Measurements from ENCODE around the gene ZNF648.
A peak's percentile ranks its signal among the peaks of the same experiment; 100 is the strongest.

Gene ZNF648

DNA sequence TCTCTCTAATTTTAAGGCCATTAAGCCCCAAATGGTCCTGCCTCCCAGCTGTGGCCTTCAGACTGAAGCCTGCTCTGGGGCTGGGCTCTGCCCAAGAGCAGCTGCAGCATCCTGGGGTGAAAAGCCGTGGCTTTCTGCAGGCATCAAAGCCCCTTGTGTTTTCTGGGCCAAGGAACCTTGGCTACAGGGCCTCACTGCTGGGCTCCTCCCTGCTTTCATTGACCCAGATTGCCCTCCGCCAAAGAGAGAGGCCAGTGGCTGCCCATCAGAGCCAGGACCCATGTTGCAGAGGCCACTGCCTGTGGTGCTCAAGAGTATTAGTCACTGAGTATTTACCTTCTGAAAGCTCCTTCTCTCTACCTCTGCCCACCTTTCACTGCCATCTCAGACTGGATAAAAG lies 1.6 kb downstream of the ZNF648 start:
- DNase-seq (ENCODE audit: low read depth), result no peak
- no peak overlapping the region for H3K4me3 ChIP-seq (ENCODE audit: low read depth, low read length)
- TF ChIP-seq, protein P1, sequence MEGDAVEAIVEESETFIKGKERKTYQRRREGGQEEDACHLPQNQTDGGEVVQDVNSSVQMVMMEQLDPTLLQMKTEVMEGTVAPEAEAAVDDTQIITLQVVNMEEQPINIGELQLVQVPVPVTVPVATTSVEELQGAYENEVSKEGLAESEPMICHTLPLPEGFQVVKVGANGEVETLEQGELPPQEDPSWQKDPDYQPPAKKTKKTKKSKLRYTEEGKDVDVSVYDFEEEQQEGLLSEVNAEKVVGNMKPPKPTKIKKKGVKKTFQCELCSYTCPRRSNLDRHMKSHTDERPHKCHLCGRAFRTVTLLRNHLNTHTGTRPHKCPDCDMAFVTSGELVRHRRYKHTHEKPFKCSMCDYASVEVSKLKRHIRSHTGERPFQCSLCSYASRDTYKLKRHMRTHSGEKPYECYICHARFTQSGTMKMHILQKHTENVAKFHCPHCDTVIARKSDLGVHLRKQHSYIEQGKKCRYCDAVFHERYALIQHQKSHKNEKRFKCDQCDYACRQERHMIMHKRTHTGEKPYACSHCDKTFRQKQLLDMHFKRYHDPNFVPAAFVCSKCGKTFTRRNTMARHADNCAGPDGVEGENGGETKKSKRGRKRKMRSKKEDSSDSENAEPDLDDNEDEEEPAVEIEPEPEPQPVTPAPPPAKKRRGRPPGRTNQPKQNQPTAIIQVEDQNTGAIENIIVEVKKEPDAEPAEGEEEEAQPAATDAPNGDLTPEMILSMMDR (IDR thresholded peaks at IDR 0.05; ENCODE audit: low read depth, low read length), result no peak
- TF ChIP-seq POLR2A (IDR thresholded peaks at IDR 0.05; ENCODE audit: extremely low read depth, insufficient read length) (no peak), MYC (IDR thresholded peaks at IDR 0.05; ENCODE audit: low read depth, low read length) (no peak)
- TF ChIP-seq, protein P2, sequence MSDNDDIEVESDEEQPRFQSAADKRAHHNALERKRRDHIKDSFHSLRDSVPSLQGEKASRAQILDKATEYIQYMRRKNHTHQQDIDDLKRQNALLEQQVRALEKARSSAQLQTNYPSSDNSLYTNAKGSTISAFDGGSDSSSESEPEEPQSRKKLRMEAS (IDR thresholded peaks at IDR 0.05; ENCODE audit: low read depth, low read length), result no peak

DNA sequence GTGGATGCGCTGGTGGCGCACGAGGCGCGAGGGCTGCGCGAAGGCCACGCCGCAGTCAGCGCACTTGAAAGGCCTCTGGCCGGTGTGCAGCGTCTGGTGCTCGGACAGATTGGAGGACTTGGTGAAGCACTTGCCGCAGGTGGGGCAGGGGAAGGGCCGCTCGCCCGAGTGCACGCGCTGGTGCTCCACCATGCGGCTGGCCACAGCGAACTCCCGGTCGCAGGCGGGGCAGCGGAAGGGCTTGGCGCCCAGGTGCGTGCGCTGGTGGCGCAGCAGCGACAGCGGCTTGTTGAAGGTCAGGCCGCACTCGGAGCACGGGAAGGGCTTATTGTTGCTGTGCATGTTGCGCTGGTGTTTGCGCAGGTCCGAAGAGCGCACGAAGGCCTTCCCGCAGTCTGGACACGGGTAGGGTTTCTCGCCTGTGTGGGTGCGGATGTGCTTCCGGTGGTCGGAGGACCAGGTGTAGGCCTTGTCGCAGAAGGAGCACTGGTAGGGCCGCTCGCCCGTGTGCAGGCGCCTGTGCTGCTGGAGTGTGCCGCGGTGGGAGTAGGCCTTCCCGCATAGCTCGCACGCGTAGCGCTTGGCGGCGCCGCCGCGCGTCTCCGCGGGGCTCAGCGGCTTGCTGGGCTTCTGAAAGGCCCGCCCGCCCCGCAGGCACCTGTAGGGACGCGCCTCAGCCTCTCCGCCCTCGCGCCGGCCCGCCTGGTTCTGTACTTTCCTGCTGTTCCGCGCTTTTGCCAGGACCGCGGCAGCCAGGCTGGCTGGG lies 4.7 kb downstream of the ZNF648 start:
- no peak overlapping the region for H3K4me3 ChIP-seq (ENCODE audit: low read depth, low read length)
- TF ChIP-seq, protein P1 (IDR thresholded peaks at IDR 0.05; ENCODE audit: low read depth, low read length), result no peak
- TF ChIP-seq MYC (IDR thresholded peaks at IDR 0.05; ENCODE audit: low read depth, low read length), result no peak
- TF ChIP-seq, protein P2 (IDR thresholded peaks at IDR 0.05; ENCODE audit: low read depth, low read length), result no peak
- TF ChIP-seq POLR2A (IDR thresholded peaks at IDR 0.05; ENCODE audit: extremely low read depth, insufficient read length), result no peak
- DNase-seq (ENCODE audit: low read depth), result no peak

DNA sequence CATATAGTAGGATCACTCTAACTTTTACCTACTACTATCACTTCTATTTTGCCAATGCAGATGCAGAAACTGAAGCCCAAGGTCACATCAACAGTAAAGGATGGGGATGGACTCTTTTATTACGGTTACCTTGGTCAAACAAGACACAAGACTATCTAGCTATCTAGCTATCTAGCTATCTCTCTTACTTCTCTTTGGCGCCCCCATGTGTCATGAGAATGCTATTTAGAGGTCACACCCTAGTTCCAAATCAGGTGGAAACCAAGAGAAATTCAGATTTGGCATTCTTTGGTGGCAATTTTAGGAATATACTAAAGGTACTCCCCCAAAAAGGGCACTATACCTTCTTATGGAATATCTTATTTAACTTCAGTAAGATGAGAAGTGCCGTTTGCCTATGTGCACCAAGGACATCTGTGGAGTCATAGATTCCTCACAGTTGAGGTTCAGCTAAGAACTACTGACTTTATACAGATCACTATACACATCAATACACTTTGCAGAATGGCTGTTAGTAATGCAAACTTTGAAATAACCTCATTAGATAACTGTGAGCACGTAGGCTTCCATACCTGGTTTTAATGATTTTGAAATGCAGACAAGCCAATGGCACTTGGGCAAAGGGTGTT lies 6.7 kb downstream of the ZNF648 start:
- TF ChIP-seq, protein P1 (IDR thresholded peaks at IDR 0.05; ENCODE audit: low read depth, low read length), result peak; percentile 81
- TF ChIP-seq MYC (IDR thresholded peaks at IDR 0.05; ENCODE audit: low read depth, low read length), result no peak
- no peak overlapping the region for H3K4me3 ChIP-seq (ENCODE audit: low read depth, low read length)
- peak; percentile 65 for DNase-seq (ENCODE audit: low read depth)

DNA sequence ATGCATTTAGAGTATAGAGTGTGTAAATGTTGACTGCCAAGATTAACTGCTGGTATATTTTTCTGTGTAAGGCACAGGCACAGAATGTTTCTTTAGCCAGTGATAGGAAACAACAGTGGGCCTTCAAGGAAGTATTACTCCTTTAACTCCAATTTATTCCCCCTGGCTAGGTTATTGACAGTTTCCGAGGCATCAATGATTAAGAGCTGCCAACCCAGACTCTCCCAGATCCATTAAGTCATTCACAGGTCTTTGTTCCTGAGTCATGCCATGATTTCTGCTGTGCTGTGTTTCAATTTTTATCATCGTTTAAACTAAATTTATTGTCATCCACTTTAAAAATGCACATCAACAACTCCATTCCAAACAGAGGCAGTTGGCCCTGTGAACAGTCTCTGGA lies 9.2 kb downstream of the ZNF648 start:
- TF ChIP-seq POLR2A (IDR thresholded peaks at IDR 0.05; ENCODE audit: extremely low read depth, insufficient read length), result no peak
- TF ChIP-seq, protein P1 (IDR thresholded peaks at IDR 0.05; ENCODE audit: low read depth, low read length), result no peak
- TF ChIP-seq, protein P2 (IDR thresholded peaks at IDR 0.05; ENCODE audit: low read depth, low read length), result no peak
- no peak for DNase-seq (ENCODE audit: low read depth)
- H3K4me3 ChIP-seq (ENCODE audit: low read depth, low read length), result no peak overlapping the region

DNA sequence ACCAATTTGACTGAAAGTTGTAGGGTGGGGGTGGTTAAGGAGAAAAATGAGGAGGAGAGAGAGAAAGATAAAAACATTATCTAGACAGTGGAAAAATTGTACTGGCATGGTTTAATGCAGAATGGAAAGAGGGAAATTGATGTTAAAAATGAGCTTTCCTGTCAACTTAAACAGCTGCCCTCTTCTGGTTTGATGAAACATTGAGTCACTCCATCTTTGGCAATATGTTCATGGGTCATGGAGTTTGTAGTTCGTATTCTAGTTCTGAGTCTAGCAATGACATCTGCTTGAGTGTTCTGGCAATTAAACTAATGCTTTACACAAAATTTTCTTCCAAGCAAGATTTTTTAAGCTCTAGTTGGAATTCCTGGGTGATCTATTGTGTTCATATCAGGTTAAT lies 9.6 kb downstream of the ZNF648 start:
- DNase-seq (ENCODE audit: low read depth), result no peak
- TF ChIP-seq, protein P2 (IDR thresholded peaks at IDR 0.05; ENCODE audit: low read depth, low read length), result no peak
- TF ChIP-seq, protein P1 (IDR thresholded peaks at IDR 0.05; ENCODE audit: low read depth, low read length), result no peak
- TF ChIP-seq MYC (IDR thresholded peaks at IDR 0.05; ENCODE audit: low read depth, low read length) (no peak), POLR2A (IDR thresholded peaks at IDR 0.05; ENCODE audit: extremely low read depth, insufficient read length) (no peak)

More for the DNA sequence above, 9.6 kb downstream of the ZNF648 start:
- H3K4me3 ChIP-seq (ENCODE audit: low read depth, low read length), result no peak overlapping the region

All from NB4 (cell line).